ENCODE measurements around the gene NSG1. TPM values are rescaled to one million over a fixed set of nuclear protein-coding genes. Genes with fewer than 3 reads are reported as not detected.

The NSG1 gene
- total RNA-seq, 1 experiment from 2014 or later: not detected

DNA sequence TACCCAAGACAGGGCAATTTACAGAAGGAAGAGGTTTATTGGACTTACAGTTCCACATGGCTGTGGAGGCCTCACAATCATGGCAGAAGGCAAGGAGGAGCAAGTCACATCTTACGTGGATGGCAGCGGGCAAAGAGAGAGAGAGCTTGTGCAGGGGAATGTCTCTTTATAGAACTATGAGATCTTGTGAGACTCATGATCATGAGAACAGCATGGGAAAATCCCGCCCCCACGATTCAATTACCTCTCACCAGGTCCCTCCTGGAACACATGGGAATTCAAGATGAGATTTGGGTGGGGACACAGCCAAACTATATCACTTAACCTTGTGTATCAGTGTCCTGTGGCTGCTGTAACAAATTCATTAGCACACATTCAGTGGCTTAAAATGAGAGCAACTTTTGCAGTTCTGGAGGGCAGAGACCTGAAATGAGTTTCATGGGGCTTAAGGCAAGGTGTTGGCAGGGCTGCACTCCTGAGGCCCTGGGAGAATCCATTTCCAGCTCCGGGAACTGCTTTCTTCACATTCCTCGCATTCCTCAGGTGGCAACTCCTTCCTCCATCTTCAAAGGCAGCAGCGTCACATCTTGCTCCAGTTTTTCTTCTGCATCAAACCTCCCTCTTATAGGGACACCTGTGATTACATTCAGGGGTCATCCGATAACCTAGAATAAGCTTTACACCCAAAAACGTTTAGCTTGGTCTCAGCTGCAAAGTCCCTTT is 22.3 kb upstream of the NSG1 start:
- Histone ChIP-seq H3F3A (ENCODE audit: insufficient read depth, low read depth) (no peaks in the 10 kb centered on the region), H3K27ac (no peak overlapping the region), H3K4me3 (no peak overlapping the region), H3K4me2 (no peak overlapping the region), H3K4me1 (replicated peaks; ENCODE audit: insufficient read depth) (no peaks in the 10 kb centered on the region), H3K79me2 (ENCODE audit: low read depth) (no peaks in the 10 kb centered on the region), H3K27me3 (ENCODE audit: insufficient read depth, low read depth) (peaks cover 25% of the 10 kb centered on the region), H3K36me3 (ENCODE audit: low read depth) (no peaks in the 10 kb centered on the region), H3K9me2 (ENCODE audit: insufficient read depth) (no peaks in the 10 kb centered on the region), H4K20me1 (ENCODE audit: insufficient read depth) (no peaks in the 10 kb centered on the region), H3K9me3 (ENCODE audit: insufficient read depth, low read depth) (no peaks in the 10 kb centered on the region), H2AFZ (no peak overlapping the region)
- ChIA-PET POLR2A (ENCODE audit: unreplicated experiment) (no interaction called here), CTCF (no interaction called here)
- TF ChIP-seq EZH2 (IDR thresholded peaks at IDR 0.05; ENCODE audit: low read depth) (no peak), CTCF (conservative IDR thresholded peaks at IDR 0.05) (no peak)
- intact Hi-C loops (cut with micrococcal nuclease; ENCODE audit: unreplicated experiment): no loop called here
- no TSS peak for BruUV-seq (replicated peaks)
- no peak for DNase-seq

DNA sequence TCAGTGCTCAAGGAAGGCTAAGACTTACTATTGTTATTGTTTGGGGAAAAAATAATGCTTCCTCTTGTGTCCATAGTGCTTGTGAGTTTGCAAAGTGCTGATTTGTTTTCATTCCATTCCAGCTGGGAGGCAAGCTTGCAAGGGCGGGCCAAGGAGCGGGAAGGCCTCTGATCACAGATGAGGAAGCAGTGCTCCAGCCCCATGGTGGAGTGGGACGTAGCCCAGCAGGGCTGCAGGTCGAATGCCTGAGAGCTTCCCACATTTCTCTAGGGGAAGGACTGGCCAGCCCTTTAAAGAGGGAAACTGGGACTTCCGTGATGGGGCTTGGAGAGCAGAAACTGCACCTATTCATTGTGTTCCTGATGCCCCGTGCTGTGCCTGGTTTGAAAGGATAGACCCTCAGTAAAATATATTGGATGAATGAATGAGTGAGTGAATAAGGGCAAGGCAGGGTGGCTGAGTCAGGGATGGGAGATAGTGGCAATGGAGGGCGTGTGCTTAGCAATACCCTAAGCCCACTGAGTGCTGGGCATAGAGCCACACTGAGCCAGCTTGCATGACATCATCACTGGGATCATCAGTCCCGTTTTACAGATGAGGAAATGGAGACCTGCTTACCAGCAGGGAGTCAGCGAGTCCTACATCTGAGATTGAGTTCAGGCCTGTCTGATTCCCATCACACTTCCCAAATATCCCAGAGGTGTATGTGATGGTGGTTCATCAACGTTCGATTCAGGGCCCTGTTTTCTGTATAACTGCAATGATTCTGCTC is 17.9 kb upstream of the NSG1 start:
- intact Hi-C loops (cut with micrococcal nuclease; ENCODE audit: unreplicated experiment): no loop called here
- no peak for TF ChIP-seq EZH2 (IDR thresholded peaks at IDR 0.05; ENCODE audit: low read depth)
- TF ChIP-seq CTCF (conservative IDR thresholded peaks at IDR 0.05): no peak

DNA sequence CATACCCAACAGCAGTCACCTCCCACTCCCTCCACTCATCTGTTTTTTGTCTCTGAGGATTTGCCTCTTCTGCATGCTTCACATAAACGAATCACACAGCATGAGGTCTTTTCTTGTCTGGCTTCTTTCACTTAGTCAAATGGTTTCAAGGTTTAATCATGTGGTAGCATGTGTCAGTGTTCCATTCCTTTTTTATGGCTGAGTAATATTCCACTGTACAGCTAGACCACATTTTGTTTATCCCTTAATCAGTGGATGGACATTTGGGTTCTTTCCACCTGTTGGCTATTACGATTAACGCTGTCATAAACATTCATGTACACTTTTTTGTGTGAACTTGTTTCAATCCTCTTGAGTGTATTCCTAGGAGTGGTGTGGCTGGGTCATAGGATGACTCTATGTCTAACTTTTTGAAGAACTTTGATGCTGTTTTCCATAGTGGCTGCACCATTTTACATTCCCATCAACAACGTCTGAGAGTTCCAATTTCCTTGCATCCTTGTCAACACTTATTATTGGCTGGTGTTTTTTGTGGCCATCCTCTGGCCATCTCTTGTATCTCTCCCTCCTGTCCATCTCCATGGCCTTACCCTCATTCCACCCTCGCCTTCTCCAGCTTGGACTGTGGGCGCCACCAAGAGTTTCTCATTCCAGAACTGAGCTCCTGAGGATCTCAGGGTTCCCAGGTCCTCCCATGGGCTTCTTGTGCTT is 12.4 kb upstream of the NSG1 start:
- CTCF ChIA-PET: no interaction called here
- intact Hi-C loops (cut with micrococcal nuclease; ENCODE audit: unreplicated experiment): no loop called here
- H3F3A ChIP-seq (ENCODE audit: insufficient read depth, low read depth): no peaks in the 10 kb centered on the region
- no peaks in the 10 kb centered on the region for H3K4me1 ChIP-seq (replicated peaks; ENCODE audit: insufficient read depth)
- no peaks in the 10 kb centered on the region for H3K79me2 ChIP-seq (ENCODE audit: low read depth)
- H3K9me3 ChIP-seq (ENCODE audit: insufficient read depth, low read depth): no peaks in the 10 kb centered on the region; the same call in 1 of the 2 replicates
- H2AFZ ChIP-seq: no peak overlapping the region
- no peak for DNase-seq
- no peak overlapping the region for H3K4me3 ChIP-seq
- H3K27ac ChIP-seq: no peak overlapping the region
- TF ChIP-seq EZH2 (IDR thresholded peaks at IDR 0.05; ENCODE audit: low read depth) (no peak), CTCF (conservative IDR thresholded peaks at IDR 0.05) (no peak)
- no peaks in the 10 kb centered on the region for H4K20me1 ChIP-seq (ENCODE audit: insufficient read depth)
- POLR2A ChIA-PET (ENCODE audit: unreplicated experiment): no interaction called here
- no peaks in the 10 kb centered on the region for H3K9me2 ChIP-seq (ENCODE audit: insufficient read depth)
- H3K36me3 ChIP-seq (ENCODE audit: low read depth): no peaks in the 10 kb centered on the region
- no TSS peak for BruUV-seq (replicated peaks)
- H3K27me3 ChIP-seq (ENCODE audit: insufficient read depth, low read depth): peaks cover 60% of the 10 kb centered on the region
- no peak overlapping the region for H3K4me2 ChIP-seq

More for the DNA sequence above, 17.9 kb upstream of the NSG1 start:
- Histone ChIP-seq H3K27ac (no peak overlapping the region), H3K4me2 (no peak overlapping the region), H3K27me3 (ENCODE audit: insufficient read depth, low read depth) (peaks cover 44% of the 10 kb centered on the region), H3K79me2 (ENCODE audit: low read depth) (no peaks in the 10 kb centered on the region), H3K9me3 (ENCODE audit: insufficient read depth, low read depth) (no peaks in the 10 kb centered on the region), H3K36me3 (ENCODE audit: low read depth) (no peaks in the 10 kb centered on the region), H4K20me1 (ENCODE audit: insufficient read depth) (no peaks in the 10 kb centered on the region), H2AFZ (no peak overlapping the region), H3K9me2 (ENCODE audit: insufficient read depth) (no peaks in the 10 kb centered on the region), H3F3A (ENCODE audit: insufficient read depth, low read depth) (no peaks in the 10 kb centered on the region), H3K4me3 (no peak overlapping the region), H3K4me1 (replicated peaks; ENCODE audit: insufficient read depth) (no peaks in the 10 kb centered on the region)
- ChIA-PET CTCF (no interaction called here), POLR2A (ENCODE audit: unreplicated experiment) (no interaction called here)
- no peak for DNase-seq
- BruUV-seq (replicated peaks): no TSS peak
